ENCODE results near the gene THAP7.
"Not testable (repeated sequence)": the region's sequence is repeated elsewhere in the genome, so short reads cannot be mapped to it uniquely, and the experiment has no call there.

DNA sequence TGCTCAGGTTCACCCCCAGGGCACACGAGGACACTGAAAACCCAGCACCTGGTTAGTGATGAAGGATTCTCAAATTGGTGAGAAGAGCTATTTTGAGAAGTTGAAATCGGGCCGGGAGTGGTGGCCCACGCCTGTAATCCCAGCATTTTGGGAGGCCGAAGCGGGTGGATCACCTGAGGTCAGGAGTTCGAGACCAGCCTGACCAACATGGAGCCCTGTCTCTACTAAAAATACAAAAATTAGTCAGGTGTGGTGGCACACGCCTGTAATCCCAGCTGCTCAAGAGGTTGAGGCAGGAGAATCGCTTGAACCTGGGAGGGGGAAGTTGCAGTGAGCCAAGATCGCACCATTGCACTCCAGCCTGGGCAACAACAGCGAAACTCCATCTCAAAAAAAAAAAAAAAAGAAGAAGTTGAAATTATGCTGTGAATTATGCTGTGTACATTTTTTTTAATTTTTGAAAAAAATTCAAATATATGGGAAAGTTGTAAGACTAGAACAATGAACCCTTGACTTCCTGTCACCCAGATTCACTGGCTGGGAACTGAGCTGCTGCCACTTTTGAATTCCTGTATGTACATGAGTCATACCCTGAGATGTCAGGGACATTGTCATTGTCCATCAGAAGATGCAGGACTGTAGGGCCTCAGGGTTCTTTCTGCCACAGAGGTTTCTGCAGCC lies 29.8 kb downstream of the THAP7 start:
- TF ChIP-seq, protein P1, sequence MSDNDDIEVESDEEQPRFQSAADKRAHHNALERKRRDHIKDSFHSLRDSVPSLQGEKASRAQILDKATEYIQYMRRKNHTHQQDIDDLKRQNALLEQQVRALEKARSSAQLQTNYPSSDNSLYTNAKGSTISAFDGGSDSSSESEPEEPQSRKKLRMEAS (IDR thresholded peaks at IDR 0.05; ENCODE audit: insufficient read depth, insufficient read length) = not testable (repeated sequence)
- not testable (repeated sequence) for TF ChIP-seq CTCF (IDR thresholded peaks at IDR 0.05; ENCODE audit: extremely low read depth in 1 of 2, insufficient read depth in 1 of 2, low read depth in 1 of 2, low read length in 2 of 2); GATA2 (IDR thresholded peaks at IDR 0.05; ENCODE audit: insufficient read depth, insufficient read length, low read depth, low read length)

All from endothelial cell of umbilical vein (primary cell).